GM12878 (cell line): ENCODE data around the gene MITF. TPM values are rescaled to one million over a fixed set of nuclear protein-coding genes. Genes with fewer than 3 reads are reported as not detected.

Experiments
- ATAC-seq: fragments of 200-7000 bp; cut with Tn5 transposase; 3 replicates; pipeline ENCODE4 v1.9.1; 2020; ENCODE audit warnings: mild to moderate bottlenecking, moderate library complexity
- BruUV-seq: library from RNA; stranded (reverse); fragments of 400-500 nt; replicated peaks from 2 replicates; lab custom pipeline; 2021; lab: Mats Ljungman, UMichigan
- CTCF ChIA-PET: fragments of 300-600 bp; sonication (Branson Sonifier 250); formaldehyde crosslinking; extraction: SDS; loops from one replicate; lab custom pipeline; 2021; ENCODE audit warnings: inconsistent platforms; lab: Yijun Ruan, JAX
- POLR2A ChIA-PET: fragments of 350-600 bp; formaldehyde crosslinking; extraction: SDS; loops from one replicate; lab custom pipeline; 2021; ENCODE audit warnings: inconsistent platforms; lab: Charles Lee
- RAD21 ChIA-PET: fragments of 300-600 bp; sonication (Branson Sonifier 250); formaldehyde crosslinking; loops from one replicate; lab custom pipeline; 2023; ENCODE audit warnings: antibody characterized with exemption; ENCODE audit not compliant: unreplicated experiment; lab: Charles Lee
- SMC1A ChIA-PET: fragments of 300-600 bp; sonication (Branson Sonifier 250); formaldehyde crosslinking; loops from one replicate; lab custom pipeline; 2023; ENCODE audit not compliant: unreplicated experiment, uncharacterized antibody; lab: Charles Lee
- DNase-seq: peaks from one replicate; pipeline ENCODE4 v3.0.0-alpha.2; 2011; ENCODE audit warnings: low read depth, low spot score
- FAIRE-seq: peaks from 3 replicates; lab custom pipeline; 2011; peaks lifted over from hg19 to GRCh38; lab: Jason Lieb, UNC
- H2AFZ ChIP-seq: 2 replicates; pipeline ENCODE4 v1.6.0; 2011; ENCODE audit warnings: low read depth, low read length, control low read depth; ENCODE audit not compliant: control insufficient read depth
- H3K27ac ChIP-seq: 2 replicates; pipeline ENCODE4 v1.5.1; 2011; ENCODE audit warnings: control low read depth; ENCODE audit not compliant: control insufficient read depth, insufficient read depth
- H3K27me3 ChIP-seq, 2 experiments: replicated peaks in 1 of 2; 2 replicates each; pipeline versions ENCODE4 v1.6.0 to v1.6.1; 2011; ENCODE audit warnings: low read length in 1 of 2; ENCODE audit not compliant: control insufficient read depth in 2 of 2, insufficient read depth in 2 of 2
- H3K36me3 ChIP-seq, 2 experiments: 2 replicates each; pipeline ENCODE4 v1.5.1; 2011; ENCODE audit warnings: low read length in 1 of 2; ENCODE audit not compliant: control insufficient read depth in 2 of 2, insufficient read depth in 2 of 2
- H3K4me1 ChIP-seq: 2 replicates; pipeline ENCODE4 v1.6.1; 2011; ENCODE audit warnings: mild to moderate bottlenecking, low read length, moderate library complexity, mixed read lengths; ENCODE audit not compliant: control insufficient read depth, insufficient read depth
- H3K4me2 ChIP-seq: 2 replicates; pipeline ENCODE4 v1.6.0; 2011; ENCODE audit warnings: control low read depth; ENCODE audit not compliant: control insufficient read depth, insufficient read depth
- H3K4me3 ChIP-seq: fragments of 200-600 bp; sonication (generic); 2 replicates; pipeline ENCODE4 v1.5.1; 2016
- H3K79me2 ChIP-seq: 2 replicates; pipeline ENCODE4 v1.6.0; 2011; ENCODE audit warnings: low read length; ENCODE audit not compliant: control insufficient read depth, insufficient read depth
- H3K9ac ChIP-seq: 2 replicates; pipeline ENCODE4 v1.8.0; 2011; ENCODE audit warnings: low read length, control low read depth, mixed read lengths; ENCODE audit not compliant: control insufficient read depth, insufficient read depth
- H3K9me3 ChIP-seq: replicated peaks from 3 replicates; pipeline ENCODE4 v1.5.1; 2011; ENCODE audit warnings: mild to moderate bottlenecking, low read length; ENCODE audit not compliant: control insufficient read depth, insufficient read depth
- H4K20me1 ChIP-seq: 2 replicates; pipeline ENCODE4 v1.6.0; 2011; ENCODE audit not compliant: control insufficient read depth, insufficient read depth
- CHD4 ChIP-seq: fragments of 200-600 bp; sonication (generic); IDR thresholded peaks from 2 replicates; pipeline ENCODE4 v1.6.1; 2016; ENCODE audit warnings: mild to moderate bottlenecking
- ELK1 ChIP-seq: IDR thresholded peaks from 2 replicates; pipeline ENCODE4 v1.6.1; 2012; ENCODE audit warnings: low read depth, low read length, improper control_type of control experiment
- ESRRA ChIP-seq: IDR thresholded peaks from 2 replicates; pipeline ENCODE4 v1.6.1; 2012; ENCODE audit warnings: mild to moderate bottlenecking, low read length, improper control_type of control experiment
- FOXM1 ChIP-seq: IDR thresholded peaks from 2 replicates; pipeline ENCODE4 v1.6.1; 2012; ENCODE audit warnings: low read depth, mild to moderate bottlenecking, inconsistent platforms, low read length, moderate library complexity
- IRF4 ChIP-seq: IDR thresholded peaks from 2 replicates; pipeline ENCODE4 v1.6.1; 2011; ENCODE audit warnings: low read depth, low read length
- KDM1A ChIP-seq: fragments of 200-600 bp; sonication (generic); IDR thresholded peaks from 2 replicates; pipeline ENCODE4 v1.6.1; 2016; ENCODE audit warnings: borderline replicate concordance
- MEF2B ChIP-seq: fragments of 450-650 bp; IDR thresholded peaks from 2 replicates; pipeline ENCODE4 v1.6.1; 2018; ENCODE audit warnings: mild to moderate bottlenecking, moderate library complexity; ENCODE audit not compliant: partially characterized antibody, poor library complexity, severe bottlenecking
- NR2F1 ChIP-seq: fragments of 450-650 bp; conservative IDR thresholded peaks from 2 replicates; pipeline ENCODE4 v1.6.1; 2017; ENCODE audit warnings: mild to moderate bottlenecking
- PBX3 ChIP-seq: IDR thresholded peaks from 2 replicates; pipeline ENCODE4 v1.6.1; 2011; ENCODE audit warnings: mild to moderate bottlenecking, low read depth, low read length, moderate library complexity; ENCODE audit not compliant: insufficient replicate concordance
- POLR2AphosphoS2 ChIP-seq: IDR thresholded peaks from 2 replicates; pipeline ENCODE4 v1.6.1; 2011; ENCODE audit warnings: low read depth, mild to moderate bottlenecking, low read length, improper control_type of control experiment, moderate library complexity
- PRDM15 ChIP-seq: fragments of 450-650 bp; formaldehyde crosslinking; IDR thresholded peaks from 2 replicates; pipeline ENCODE4 v1.4.0; 2020; ENCODE audit warnings: mild to moderate bottlenecking, moderate library complexity
- SREBF2 ChIP-seq: IDR thresholded peaks from 2 replicates; pipeline ENCODE4 v1.6.1; 2012; ENCODE audit warnings: mild to moderate bottlenecking, low read length
- TARDBP ChIP-seq: IDR thresholded peaks from 2 replicates; pipeline ENCODE4 v1.6.1; 2016; ENCODE audit warnings: borderline replicate concordance
- YBX1 ChIP-seq: fragments of 450-650 bp; IDR thresholded peaks from 2 replicates; pipeline ENCODE4 v1.6.1; 2016; ENCODE audit warnings: antibody characterized with exemption
- ZNF622 ChIP-seq: fragments of 450-650 bp; IDR thresholded peaks from 2 replicates; pipeline ENCODE4 v1.6.1; 2017; ENCODE audit warnings: mild to moderate bottlenecking, inconsistent platforms
- ZZZ3 ChIP-seq: IDR thresholded peaks from 2 replicates; pipeline ENCODE4 v1.6.1; 2011; ENCODE audit warnings: low read depth; ENCODE audit not compliant: control insufficient read depth, insufficient read length
- WGBS: methylation state at CpG from one replicate; pipeline ENCODE4 v1.1.6; 2016; ENCODE audit warnings: low lambda C conversion rate; ENCODE audit not compliant: insufficient replicate concordance, insufficient coverage; ENCODE audit errors: missing lambda C conversion rate; 5-methylcytosine and 5-hydroxymethylcytosine counted together
- in situ Hi-C: fragments of 300-500 bp; cut with MboI; formaldehyde crosslinking; loops from 9 replicates; pipeline ENCODE4 v1.14.3; 2018; ENCODE audit warnings: mixed read lengths
- intact Hi-C: fragments of 100-400 bp; cut with micrococcal nuclease; formaldehyde crosslinking; loops from one replicate; pipeline ENCODE4 v1.14.2; 2022; ENCODE audit not compliant: unreplicated experiment
- polyA plus RNA-seq, 11 experiments: library from polyadenylated mRNA; depleted of rRNA in 4 of 11; unstranded in 6 of 11; stranded (reverse) in 5 of 11; fragments of >200 nt; fragmentation: Nextera tagmentation in 4 of 11; fragmentation: Illumina TruSeq in 1 of 11; extraction: Ambion mirVana in 4 of 11; extraction: Trizol in 1 of 11; gene quantifications; 1 replicate in 1 of 11; 2 replicates in 10 of 11; pipeline versions ENCODE4 v1.2.1 to v1.2.3, GENCODE V29; 2011 to 2016; ENCODE audit warnings: inconsistent platforms in 2 of 11, missing spikeins in 2 of 11, low read depth in 1 of 11
- total RNA-seq, 4 experiments: library from RNA; depleted of rRNA in 3 of 4; stranded (reverse); fragments of >200 nt in 3 of 4; fragmentation: Illumina TruSeq in 1 of 4; extraction: Trizol in 1 of 4; gene quantifications; 2 replicates each; pipeline versions ENCODE4 v1.2.1 to v1.2.3, GENCODE V29; 2013 to 2021

MITF gene
- total and polyA plus RNA-seq, 10 of the 15 experiments (the other 5 are each of a cell fraction or from before 2014, with no cell fraction given): under 0.01 to 0.90 (median 0.06) TPM; not detected in 3

- BruUV-seq: no TSS peak
- Histone ChIP-seq H3K4me2 (no peak overlapping the region), H4K20me1 (no peaks in the 10 kb centered on the region), H3K4me1 (no peaks in the 10 kb centered on the region), H3K27me3 (no peaks in the 10 kb centered on the region), H2AFZ (no peak overlapping the region), H3K4me3 (no peak overlapping the region), H3K9ac (no peak overlapping the region), H3K36me3 (no peaks in the 10 kb centered on the region), H3K79me2 (no peaks in the 10 kb centered on the region), H3K9me3 (no peaks in the 10 kb centered on the region), H3K27ac (no peak overlapping the region)
- in situ Hi-C loops: no loop called here
- ChIA-PET CTCF (no interaction called here), POLR2A (interaction anchor here (0.7 kb wide), 1 partner anchor 690 kb away, joined by 4 read pairs; no protein-coding TSS in a partner anchor), RAD21 (no interaction called here), SMC1A (interaction anchor here (1.2 kb wide), 1 partner anchor 14 kb away, joined by 3 read pairs; no protein-coding TSS in a partner anchor)
- no peak for TF ChIP-seq FOXM1
- TF ChIP-seq POLR2AphosphoS2: no peak
- TF ChIP-seq SREBF2: no peak
- TF ChIP-seq KDM1A: no peak
- no peak for TF ChIP-seq YBX1
- no peak for TF ChIP-seq CHD4
- no peak for TF ChIP-seq PBX3
- TF ChIP-seq ELK1: no peak
- no peak for TF ChIP-seq ZZZ3
- no peak for TF ChIP-seq ZNF622
- no peak for TF ChIP-seq ESRRA
- no peak for TF ChIP-seq MEF2B
- no peak for TF ChIP-seq PRDM15
- TF ChIP-seq TARDBP: no peak
- TF ChIP-seq IRF4: no peak
- no peak for TF ChIP-seq NR2F1
- intact Hi-C loops: no loop called here
- FAIRE-seq: no peak
- 44% methylated on average over 6 of the region's 6 CpGs for WGBS
- DNase-seq: no peak
- no peak for ATAC-seq
Measured at GRCh38 chr3:69770976-69771634, 31.8 kb downstream of the MITF start.
